ENCODE results near the gene SLC30A4.
"Not testable (repeated sequence)": the region's sequence is repeated elsewhere in the genome, so short reads cannot be mapped to it uniquely, and the experiment has no call there.

The SLC30A4 gene

GRCh38 chr15:45521596-45522327, 793 bp downstream of the SLC30A4 start:
- FAIRE-seq = no peak
- DNase-seq (ENCODE audit: insufficient read length, low spot score) = no peak

- FAIRE-seq (no peak), DNase-seq (ENCODE audit: insufficient read length, low spot score) (no peak)
These were observed 11.7 kb downstream of the SLC30A4 start for GRCh38 chr15:45510758-45511280.

- FAIRE-seq; DNase-seq (ENCODE audit: insufficient read length, low spot score): not testable (repeated sequence)
These were observed 15.4 kb downstream of the SLC30A4 start for GRCh38 chr15:45507143-45507542.

GRCh38 chr15:45499426-45499825, 23.1 kb downstream of the SLC30A4 start:
- no peak for FAIRE-seq
- no peak for DNase-seq (ENCODE audit: insufficient read length, low spot score)

- DNase-seq (ENCODE audit: insufficient read length, low spot score) (no peak), FAIRE-seq (no peak)
These were observed 23.9 kb downstream of the SLC30A4 start for GRCh38 chr15:45498701-45499100.

GRCh38 chr15:45497261-45497660, 25.3 kb downstream of the SLC30A4 start:
- DNase-seq (ENCODE audit: insufficient read length, low spot score) (no peak), FAIRE-seq (no peak)

- DNase-seq (ENCODE audit: insufficient read length, low spot score) (no peak), FAIRE-seq (no peak)
These were observed 25.9 kb downstream of the SLC30A4 start for GRCh38 chr15:45496658-45497057.

- DNase-seq (ENCODE audit: insufficient read length, low spot score) (no peak), FAIRE-seq (no peak)
These were observed 27.0 kb downstream of the SLC30A4 start for GRCh38 chr15:45495588-45495987.

GRCh38 chr15:45489690-45490238, 32.8 kb downstream of the SLC30A4 start:
- DNase-seq (ENCODE audit: insufficient read length, low spot score) (no peak), FAIRE-seq (no peak)

GRCh38 chr15:45486317-45486716, 36.2 kb downstream of the SLC30A4 start:
- FAIRE-seq (no peak), DNase-seq (ENCODE audit: insufficient read length, low spot score) (no peak)

GRCh38 chr15:45481135-45481534, 41.4 kb downstream of the SLC30A4 start:
- DNase-seq (ENCODE audit: insufficient read length, low spot score) (no peak), FAIRE-seq (no peak)

GRCh38 chr15:45476410-45476809, 46.1 kb downstream of the SLC30A4 start:
- DNase-seq (ENCODE audit: insufficient read length, low spot score) (no peak), FAIRE-seq (no peak)

GRCh38 chr15:45474799-45475198, 47.8 kb downstream of the SLC30A4 start:
- DNase-seq (ENCODE audit: insufficient read length, low spot score) (no peak), FAIRE-seq (no peak)

GRCh38 chr15:45473068-45473467, 49.5 kb downstream of the SLC30A4 start:
- DNase-seq (ENCODE audit: insufficient read length, low spot score) (no peak), FAIRE-seq (no peak)

GRCh38 chr15:45471151-45471550, 51.4 kb downstream of the SLC30A4 start:
- FAIRE-seq (no peak), DNase-seq (ENCODE audit: insufficient read length, low spot score) (no peak)

- no peak for FAIRE-seq
- DNase-seq (ENCODE audit: insufficient read length, low spot score) = no peak
These were observed 53.1 kb downstream of the SLC30A4 start for GRCh38 chr15:45469441-45469840.

GRCh38 chr15:45469027-45469426, 53.5 kb downstream of the SLC30A4 start:
- DNase-seq (ENCODE audit: insufficient read length, low spot score) (no peak), FAIRE-seq (no peak)

GRCh38 chr15:45468294-45468693, 54.3 kb downstream of the SLC30A4 start:
- FAIRE-seq = no peak

GRCh38 chr15:45458746-45459403, 63.7 kb downstream of the SLC30A4 start:
- no peak for FAIRE-seq
- DNase-seq (ENCODE audit: insufficient read length, low spot score) = no peak

More at GRCh38 chr15:45468294-45468693, 54.3 kb downstream of the SLC30A4 start:
- no peak for DNase-seq (ENCODE audit: insufficient read length, low spot score)

- peak; percentile 23 for FAIRE-seq
- DNase-seq (ENCODE audit: insufficient read length, low spot score) = no peak
These were observed 64.7 kb downstream of the SLC30A4 start for GRCh38 chr15:45457641-45458539.

GRCh38 chr15:45457220-45457619, 65.3 kb downstream of the SLC30A4 start:
- no peak for DNase-seq (ENCODE audit: insufficient read length, low spot score)
- no peak for FAIRE-seq
